ENCODE results near the gene PSG6.
"Not testable (repeated sequence)": the region's sequence is repeated elsewhere in the genome, so short reads cannot be mapped to it uniquely, and the experiment has no call there.

GRCh38 chr19:42882010-42882409 is 35.7 kb downstream of the PSG6 start:
- not testable (repeated sequence) for TF ChIP-seq CTCF (conservative IDR thresholded peaks at IDR 0.05 in 1 of 2, IDR thresholded peaks at IDR 0.05 in 1 of 2; ENCODE audit: low read depth in 1 of 2, low read length in 2 of 2); EZH2 (IDR thresholded peaks at IDR 0.05; ENCODE audit: low read length, missing control alignments)
